GM18507 (cell line): ENCODE data around the gene SAMD11.
"Not testable (repeated sequence)": the region's sequence is repeated elsewhere in the genome, so short reads cannot be mapped to it uniquely, and the experiment has no call there.

ENCODE experiments used
- DNase-seq: peaks from one replicate; pipeline ENCODE4 v3.0.0; 2011; ENCODE audit warnings: low read depth; ENCODE audit not compliant: insufficient read length; ENCODE audit errors: extremely low spot score
- FAIRE-seq: peaks from 2 replicates; lab custom pipeline; 2011; peaks lifted over from hg19 to GRCh38; lab: Jason Lieb, UNC

SAMD11 gene

GRCh38 chr1:981955-982558 lies 58.3 kb downstream of the SAMD11 start, which contains the start of gene PERM1:
PERM1 (minus strand) TSS chr1:982093; CDS start chr1:981029, 1,064 bp downstream.
- FAIRE-seq, result no peak
- DNase-seq, result no peak

- FAIRE-seq (no peak), DNase-seq (no peak)
Measured at GRCh38 chr1:982765-983436, 59.2 kb downstream of the SAMD11 start.

- no peak for DNase-seq
- no peak for FAIRE-seq
Measured at GRCh38 chr1:983798-984475, 60.2 kb downstream of the SAMD11 start.

GRCh38 chr1:984476-984814 lies 60.7 kb downstream of the SAMD11 start:
- DNase-seq (no peak), FAIRE-seq (no peak)

- no peak for DNase-seq
- FAIRE-seq, result no peak
Measured at GRCh38 chr1:985126-985525, 61.4 kb downstream of the SAMD11 start.

GRCh38 chr1:988061-988460 lies 64.3 kb downstream of the SAMD11 start:
- FAIRE-seq, DNase-seq: not testable (repeated sequence)

- not testable (repeated sequence) for FAIRE-seq, DNase-seq
Measured at GRCh38 chr1:991275-991674, 67.6 kb downstream of the SAMD11 start.

- no peak for FAIRE-seq
- DNase-seq, result no peak
Measured at GRCh38 chr1:991895-992294, 68.2 kb downstream of the SAMD11 start.

GRCh38 chr1:992362-992761 lies 68.6 kb downstream of the SAMD11 start:
- FAIRE-seq, result peak; percentile 35
- DNase-seq, result no peak

- FAIRE-seq (no peak), DNase-seq (no peak)
Measured at GRCh38 chr1:993379-993995, 69.8 kb downstream of the SAMD11 start.
